SK-N-SH treated with all-trans-retinoic acid at 6 μM for 48 hours (cell line): ENCODE results near the gene EHMT2.

ENCODE experiments used
- ATAC-seq: fragments of 200-7000 bp; cut with Tn5 transposase; 3 replicates; pipeline ENCODE4 v1.9.1; 2020; ENCODE audit warnings: mild to moderate bottlenecking, moderate library complexity
- ARNTL ChIP-seq: fragments of 450-650 bp; formaldehyde crosslinking; IDR thresholded peaks from 2 replicates; pipeline ENCODE4 v1.5.0; 2020; ENCODE audit warnings: low read depth, mild to moderate bottlenecking, moderate library complexity, borderline replicate concordance
- BACH2 ChIP-seq: fragments of 250-450 bp; sonication (Bioruptor Pico); IDR thresholded peaks from 2 replicates; pipeline ENCODE4 v1.9.0; 2021; ENCODE audit warnings: mild to moderate bottlenecking, borderline replicate concordance
- ESRRG ChIP-seq: fragments of 250-450 bp; sonication (Bioruptor Pico); IDR thresholded peaks from 2 replicates; pipeline ENCODE4 v1.6.1; 2021; ENCODE audit warnings: mild to moderate bottlenecking
- GLIS3 ChIP-seq: fragments of 250-450 bp; sonication (Bioruptor Pico); IDR thresholded peaks from 2 replicates; pipeline ENCODE4 v1.5.0; 2020; ENCODE audit warnings: mild to moderate bottlenecking, moderate library complexity
- ISL1 ChIP-seq: fragments of 250-450 bp; sonication (Bioruptor Pico); IDR thresholded peaks from 2 replicates; pipeline ENCODE4 v2.1.2; 2022; ENCODE audit warnings: mild to moderate bottlenecking, moderate library complexity
- OSR1 ChIP-seq: fragments of 250-450 bp; sonication (Bioruptor Pico); IDR thresholded peaks from 2 replicates; pipeline ENCODE4 v1.8.0; 2022; ENCODE audit warnings: moderate library complexity, mild to moderate bottlenecking, inconsistent platforms
- RARB ChIP-seq: fragments of 250-450 bp; sonication (Bioruptor Pico); IDR thresholded peaks from 2 replicates; pipeline ENCODE4 v1.8.0; 2021; ENCODE audit warnings: mild to moderate bottlenecking, moderate library complexity
- SNAI2 ChIP-seq: fragments of 250-450 bp; sonication (Bioruptor Pico); IDR thresholded peaks from 2 replicates; pipeline ENCODE4 v1.5.0; 2020; ENCODE audit warnings: mild to moderate bottlenecking, moderate library complexity
- TCF4 ChIP-seq: fragments of 250-450 bp; sonication (Bioruptor Pico); IDR thresholded peaks from 2 replicates; pipeline ENCODE4 v1.8.0; 2021; ENCODE audit warnings: mild to moderate bottlenecking, moderate library complexity, borderline replicate concordance
- TOX ChIP-seq: fragments of 250-450 bp; sonication (Bioruptor Pico); IDR thresholded peaks from 2 replicates; pipeline ENCODE4 v1.8.0; 2021; ENCODE audit warnings: mild to moderate bottlenecking, moderate library complexity, borderline replicate concordance
- ZC3H10 ChIP-seq: fragments of 250-450 bp; sonication (Bioruptor Pico); IDR thresholded peaks from 2 replicates; pipeline ENCODE4 v1.5.1; 2021; ENCODE audit warnings: mild to moderate bottlenecking, moderate library complexity
- ZFP3 ChIP-seq: fragments of 250-450 bp; sonication (Bioruptor Pico); IDR thresholded peaks from 2 replicates; pipeline ENCODE4 v1.5.0; 2020; ENCODE audit warnings: mild to moderate bottlenecking, moderate library complexity
- ZFP30 ChIP-seq: fragments of 450-650 bp; formaldehyde crosslinking; IDR thresholded peaks from 2 replicates; pipeline ENCODE4 v1.5.0; 2022; ENCODE audit warnings: mild to moderate bottlenecking, moderate library complexity
- ZNF565 ChIP-seq: fragments of 450-650 bp; formaldehyde crosslinking; conservative IDR thresholded peaks from 2 replicates; pipeline ENCODE4 v1.5.0; 2020; ENCODE audit warnings: low read depth, mild to moderate bottlenecking, moderate library complexity
- ZNF8 ChIP-seq: fragments of 450-650 bp; formaldehyde crosslinking; IDR thresholded peaks from 2 replicates; pipeline ENCODE4 v1.5.0; 2020; ENCODE audit warnings: mild to moderate bottlenecking, moderate library complexity
- TF ChIP-seq, protein P1 (sequence below): fragments of 250-450 bp; sonication (Bioruptor Pico); IDR thresholded peaks from 2 replicates; pipeline ENCODE4 v1.8.0; 2021; ENCODE audit warnings: low read depth, mild to moderate bottlenecking, moderate library complexity, borderline replicate concordance
- TF ChIP-seq, protein P2 (sequence below): fragments of 250-450 bp; sonication (Bioruptor Pico); IDR thresholded peaks from 2 replicates; pipeline ENCODE4 v1.5.1; 2020; ENCODE audit warnings: low read depth, mild to moderate bottlenecking, moderate library complexity
- TF ChIP-seq, protein P3 (sequence below): fragments of 250-450 bp; sonication (Bioruptor Pico); IDR thresholded peaks from 2 replicates; pipeline ENCODE4 v1.5.1; 2021; ENCODE audit warnings: mild to moderate bottlenecking, moderate library complexity
- TF ChIP-seq, protein P4 (sequence below): fragments of 250-450 bp; sonication (Bioruptor Pico); IDR thresholded peaks from 2 replicates; pipeline ENCODE4 v1.8.0; 2020; ENCODE audit warnings: mild to moderate bottlenecking, moderate library complexity, borderline replicate concordance

EHMT2 gene

DNA sequence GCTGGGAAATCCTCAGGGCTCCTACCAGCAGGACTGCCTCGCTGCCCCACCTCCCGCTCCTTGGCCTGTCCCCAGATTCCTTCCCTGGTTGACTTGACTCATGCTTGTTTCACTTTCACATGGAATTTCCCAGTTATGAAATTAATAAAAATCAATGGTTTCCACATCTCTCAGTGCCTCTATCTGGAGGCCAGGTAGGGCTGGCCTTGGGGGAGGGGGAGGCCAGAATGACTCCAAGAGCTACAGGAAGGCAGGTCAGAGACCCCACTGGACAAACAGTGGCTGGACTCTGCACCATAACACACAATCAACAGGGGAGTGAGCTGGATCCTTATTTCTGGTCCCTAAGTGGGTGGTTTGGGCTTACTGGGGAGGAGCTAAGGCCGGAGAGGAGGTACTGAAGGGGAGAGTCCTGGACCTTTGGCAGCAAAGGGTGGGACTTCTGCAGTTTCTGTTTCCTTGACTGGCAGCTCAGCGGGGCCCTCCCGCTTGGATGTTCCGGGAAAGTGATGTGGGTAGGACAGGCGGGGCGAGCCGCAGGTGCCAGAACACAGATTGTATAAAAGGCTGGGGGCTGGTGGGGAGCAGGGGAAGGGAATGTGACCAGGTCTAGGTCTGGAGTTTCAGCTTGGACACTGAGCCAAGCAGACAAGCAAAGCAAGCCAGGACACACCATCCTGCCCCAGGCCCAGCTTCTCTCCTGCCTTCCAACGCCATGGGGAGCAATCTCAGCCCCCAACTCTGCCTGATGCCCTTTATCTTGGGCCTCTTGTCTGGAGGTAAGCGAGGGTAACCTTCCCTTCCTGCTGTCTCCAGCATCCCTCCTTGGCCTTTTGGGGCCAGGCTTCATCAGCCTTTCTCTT lies 48.2 kb upstream of the EHMT2 start, which contains the start of gene CFB (continued):
- TF ChIP-seq, protein P1, sequence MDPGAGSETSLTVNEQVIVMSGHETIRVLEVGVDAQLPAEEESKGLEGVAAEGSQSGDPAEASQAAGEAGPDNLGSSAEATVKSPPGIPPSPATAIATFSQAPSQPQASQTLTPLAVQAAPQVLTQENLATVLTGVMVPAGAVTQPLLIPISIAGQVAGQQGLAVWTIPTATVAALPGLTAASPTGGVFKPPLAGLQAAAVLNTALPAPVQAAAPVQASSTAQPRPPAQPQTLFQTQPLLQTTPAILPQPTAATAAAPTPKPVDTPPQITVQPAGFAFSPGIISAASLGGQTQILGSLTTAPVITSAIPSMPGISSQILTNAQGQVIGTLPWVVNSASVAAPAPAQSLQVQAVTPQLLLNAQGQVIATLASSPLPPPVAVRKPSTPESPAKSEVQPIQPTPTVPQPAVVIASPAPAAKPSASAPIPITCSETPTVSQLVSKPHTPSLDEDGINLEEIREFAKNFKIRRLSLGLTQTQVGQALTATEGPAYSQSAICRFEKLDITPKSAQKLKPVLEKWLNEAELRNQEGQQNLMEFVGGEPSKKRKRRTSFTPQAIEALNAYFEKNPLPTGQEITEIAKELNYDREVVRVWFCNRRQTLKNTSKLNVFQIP (CRISPR knock-in tag), result no peak
- TF ChIP-seq, protein P2, sequence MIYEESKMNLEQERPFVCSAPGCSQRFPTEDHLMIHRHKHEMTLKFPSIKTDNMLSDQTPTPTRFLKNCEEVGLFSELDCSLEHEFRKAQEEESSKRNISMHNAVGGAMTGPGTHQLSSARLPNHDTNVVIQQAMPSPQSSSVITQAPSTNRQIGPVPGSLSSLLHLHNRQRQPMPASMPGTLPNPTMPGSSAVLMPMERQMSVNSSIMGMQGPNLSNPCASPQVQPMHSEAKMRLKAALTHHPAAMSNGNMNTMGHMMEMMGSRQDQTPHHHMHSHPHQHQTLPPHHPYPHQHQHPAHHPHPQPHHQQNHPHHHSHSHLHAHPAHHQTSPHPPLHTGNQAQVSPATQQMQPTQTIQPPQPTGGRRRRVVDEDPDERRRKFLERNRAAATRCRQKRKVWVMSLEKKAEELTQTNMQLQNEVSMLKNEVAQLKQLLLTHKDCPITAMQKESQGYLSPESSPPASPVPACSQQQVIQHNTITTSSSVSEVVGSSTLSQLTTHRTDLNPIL (CRISPR knock-in tag), result no peak
- TF ChIP-seq ZFP30 (CRISPR knock-in tag), result no peak

DNA sequence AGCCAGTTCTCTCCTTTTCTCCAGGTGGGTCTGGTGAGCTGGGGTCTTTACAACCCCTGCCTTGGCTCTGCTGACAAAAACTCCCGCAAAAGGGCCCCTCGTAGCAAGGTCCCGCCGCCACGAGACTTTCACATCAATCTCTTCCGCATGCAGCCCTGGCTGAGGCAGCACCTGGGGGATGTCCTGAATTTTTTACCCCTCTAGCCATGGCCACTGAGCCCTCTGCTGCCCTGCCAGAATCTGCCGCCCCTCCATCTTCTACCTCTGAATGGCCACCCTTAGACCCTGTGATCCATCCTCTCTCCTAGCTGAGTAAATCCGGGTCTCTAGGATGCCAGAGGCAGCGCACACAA lies 47.6 kb upstream of the EHMT2 start:
- TF ChIP-seq ZFP30 (CRISPR knock-in tag) (no peak), ZC3H10 (CRISPR knock-in tag) (no peak), ESRRG (CRISPR knock-in tag) (no peak), GLIS3 (CRISPR knock-in tag) (no peak), ARNTL (CRISPR knock-in tag) (no peak), ISL1 (CRISPR knock-in tag) (no peak), SNAI2 (CRISPR knock-in tag) (no peak), TCF4 (no peak), RARB (CRISPR knock-in tag) (no peak), ZNF8 (CRISPR knock-in tag) (no peak), ZNF565 (CRISPR knock-in tag) (no peak), ZFP3 (CRISPR knock-in tag) (no peak), OSR1 (no peak)
- TF ChIP-seq, protein P3, sequence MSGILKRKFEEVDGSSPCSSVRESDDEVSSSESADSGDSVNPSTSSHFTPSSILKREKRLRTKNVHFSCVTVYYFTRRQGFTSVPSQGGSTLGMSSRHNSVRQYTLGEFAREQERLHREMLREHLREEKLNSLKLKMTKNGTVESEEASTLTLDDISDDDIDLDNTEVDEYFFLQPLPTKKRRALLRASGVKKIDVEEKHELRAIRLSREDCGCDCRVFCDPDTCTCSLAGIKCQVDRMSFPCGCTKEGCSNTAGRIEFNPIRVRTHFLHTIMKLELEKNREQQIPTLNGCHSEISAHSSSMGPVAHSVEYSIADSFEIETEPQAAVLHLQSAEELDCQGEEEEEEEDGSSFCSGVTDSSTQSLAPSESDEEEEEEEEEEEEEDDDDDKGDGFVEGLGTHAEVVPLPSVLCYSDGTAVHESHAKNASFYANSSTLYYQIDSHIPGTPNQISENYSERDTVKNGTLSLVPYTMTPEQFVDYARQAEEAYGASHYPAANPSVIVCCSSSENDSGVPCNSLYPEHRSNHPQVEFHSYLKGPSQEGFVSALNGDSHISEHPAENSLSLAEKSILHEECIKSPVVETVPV (CRISPR knock-in tag), result no peak
- TF ChIP-seq, protein P2 (CRISPR knock-in tag), result no peak
- TF ChIP-seq, protein P1 (CRISPR knock-in tag), result no peak
- TF ChIP-seq, protein P4, sequence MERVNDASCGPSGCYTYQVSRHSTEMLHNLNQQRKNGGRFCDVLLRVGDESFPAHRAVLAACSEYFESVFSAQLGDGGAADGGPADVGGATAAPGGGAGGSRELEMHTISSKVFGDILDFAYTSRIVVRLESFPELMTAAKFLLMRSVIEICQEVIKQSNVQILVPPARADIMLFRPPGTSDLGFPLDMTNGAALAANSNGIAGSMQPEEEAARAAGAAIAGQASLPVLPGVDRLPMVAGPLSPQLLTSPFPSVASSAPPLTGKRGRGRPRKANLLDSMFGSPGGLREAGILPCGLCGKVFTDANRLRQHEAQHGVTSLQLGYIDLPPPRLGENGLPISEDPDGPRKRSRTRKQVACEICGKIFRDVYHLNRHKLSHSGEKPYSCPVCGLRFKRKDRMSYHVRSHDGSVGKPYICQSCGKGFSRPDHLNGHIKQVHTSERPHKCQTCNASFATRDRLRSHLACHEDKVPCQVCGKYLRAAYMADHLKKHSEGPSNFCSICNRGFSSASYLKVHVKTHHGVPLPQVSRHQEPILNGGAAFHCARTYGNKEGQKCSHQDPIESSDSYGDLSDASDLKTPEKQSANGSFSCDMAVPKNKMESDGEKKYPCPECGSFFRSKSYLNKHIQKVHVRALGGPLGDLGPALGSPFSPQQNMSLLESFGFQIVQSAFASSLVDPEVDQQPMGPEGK, result no peak
- ATAC-seq, result no peak

DNA sequence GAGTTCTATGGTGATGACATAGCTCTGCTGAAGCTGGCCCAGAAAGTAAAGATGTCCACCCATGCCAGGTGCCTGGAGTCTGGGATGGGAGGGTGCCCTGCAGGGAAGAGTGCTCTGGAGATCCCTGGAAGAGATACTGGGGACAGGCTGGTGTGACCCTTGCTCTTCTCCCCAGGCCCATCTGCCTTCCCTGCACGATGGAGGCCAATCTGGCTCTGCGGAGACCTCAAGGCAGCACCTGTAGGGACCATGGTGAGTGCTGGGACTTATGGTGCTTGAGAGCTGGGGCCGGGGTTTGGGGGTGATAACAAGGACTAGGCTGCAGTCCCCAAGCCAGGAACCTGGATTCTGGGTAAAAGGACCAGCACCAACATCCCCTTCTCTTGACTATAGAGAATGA lies 46.2 kb upstream of the EHMT2 start:
- no peak for TF ChIP-seq SNAI2 (CRISPR knock-in tag)
- TF ChIP-seq ARNTL (CRISPR knock-in tag), result no peak
- TF ChIP-seq, protein P4, result no peak
- no peak for TF ChIP-seq ISL1 (CRISPR knock-in tag)
- no peak for TF ChIP-seq ZC3H10 (CRISPR knock-in tag)
- TF ChIP-seq ESRRG (CRISPR knock-in tag), result no peak
- no peak for TF ChIP-seq TOX (CRISPR knock-in tag)
- no peak for TF ChIP-seq BACH2 (CRISPR knock-in tag)
- TF ChIP-seq, protein P1 (CRISPR knock-in tag), result no peak
- TF ChIP-seq ZFP30 (CRISPR knock-in tag), result no peak
- ATAC-seq, result no peak
